Umbilical cord (tissue), 2 donors: ENCODE measurements around the gene LIPE. TPM values are rescaled to one million over a fixed set of nuclear protein-coding genes. Genes with fewer than 3 reads are reported as not detected.

Experiments used
- DNase-seq: peaks from one replicate; pipeline ENCODE4 v3.0.0-alpha.2; 2015; ENCODE audit warnings: low spot score
- total RNA-seq: library from RNA; depleted of rRNA; stranded (reverse); fragments of >200 nt; gene quantifications from one replicate; pipeline ENCODE4 v1.2.3, GENCODE V29; 2014; ENCODE audit warnings: low replicate concordance; ENCODE audit not compliant: insufficient read depth

Gene LIPE
- total RNA-seq, 1 donor from 2014 or later = 6.5 TPM

GRCh38 chr19:42411581-42412178 lies 15.5 kb downstream of the LIPE start:
- DNase-seq = no peak

GRCh38 chr19:42410371-42410770 lies 16.8 kb downstream of the LIPE start:
- DNase-seq = no peak

DNA sequence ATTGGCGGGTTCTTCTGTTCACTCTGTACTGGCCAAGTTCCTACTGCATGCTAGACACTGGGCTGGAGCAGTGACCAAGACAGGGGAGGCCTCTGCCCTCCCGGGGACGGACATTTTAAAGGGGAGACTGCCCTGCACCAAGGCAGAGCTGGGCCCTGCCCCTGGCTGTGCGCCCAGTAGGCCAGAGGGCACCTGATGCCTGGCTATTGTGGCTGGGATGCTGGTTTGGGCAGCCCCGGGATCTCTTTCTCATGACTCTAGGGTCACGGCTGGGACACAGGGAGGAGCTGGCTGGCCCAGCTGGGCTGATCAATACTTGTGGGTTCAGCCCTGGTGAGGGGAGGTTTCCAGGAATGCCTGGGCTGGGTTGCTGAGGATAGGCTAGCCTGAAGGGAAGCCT lies 17.7 kb downstream of the LIPE start:
- no peak for DNase-seq

- no peak for DNase-seq
Observed at GRCh38 chr19:42407816-42408175, 19.4 kb downstream of the LIPE start.

- no peak for DNase-seq
Observed at GRCh38 chr19:42407085-42407815, 19.9 kb downstream of the LIPE start.

DNA sequence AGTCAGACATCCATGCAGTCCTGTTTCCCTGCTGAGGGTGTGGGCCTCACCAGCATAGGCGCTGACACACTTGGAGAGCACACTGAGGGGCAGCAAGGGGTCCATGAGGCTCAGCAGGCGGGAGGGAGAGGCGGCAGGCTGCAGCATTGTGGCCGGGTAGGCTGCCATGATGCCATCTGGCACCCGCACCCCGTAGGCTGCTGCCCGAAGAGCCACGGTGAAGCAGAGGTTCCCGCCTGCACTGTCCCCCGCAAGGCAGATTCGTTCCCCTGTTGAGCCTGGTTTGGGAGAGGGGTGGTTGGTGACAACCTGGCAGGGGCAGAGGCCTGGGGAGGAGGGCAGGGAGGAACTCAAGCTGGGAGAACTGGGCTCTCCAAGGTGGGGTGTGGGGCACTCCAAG lies 21.1 kb downstream of the LIPE start:
- no peak for DNase-seq

DNA sequence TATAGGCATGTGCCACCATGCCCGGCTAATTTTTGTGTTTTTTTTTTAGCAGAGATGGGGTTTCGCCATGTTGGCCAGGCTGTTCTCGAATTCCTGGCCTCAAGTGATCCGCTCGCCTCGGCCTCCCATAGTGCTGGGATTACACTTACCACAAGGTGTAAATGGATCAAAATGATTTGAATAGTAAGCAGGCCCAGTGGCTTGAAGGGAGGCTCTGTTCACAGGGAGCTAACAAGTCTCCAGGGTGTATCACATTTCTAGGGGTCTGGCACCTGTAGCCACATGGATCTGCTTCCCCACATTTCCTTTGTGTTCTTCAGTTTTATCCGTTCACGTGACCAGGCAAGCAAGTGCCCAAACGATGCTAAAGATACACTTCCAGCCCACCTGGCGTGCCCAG lies 23.6 kb downstream of the LIPE start:
- DNase-seq = no peak

DNA sequence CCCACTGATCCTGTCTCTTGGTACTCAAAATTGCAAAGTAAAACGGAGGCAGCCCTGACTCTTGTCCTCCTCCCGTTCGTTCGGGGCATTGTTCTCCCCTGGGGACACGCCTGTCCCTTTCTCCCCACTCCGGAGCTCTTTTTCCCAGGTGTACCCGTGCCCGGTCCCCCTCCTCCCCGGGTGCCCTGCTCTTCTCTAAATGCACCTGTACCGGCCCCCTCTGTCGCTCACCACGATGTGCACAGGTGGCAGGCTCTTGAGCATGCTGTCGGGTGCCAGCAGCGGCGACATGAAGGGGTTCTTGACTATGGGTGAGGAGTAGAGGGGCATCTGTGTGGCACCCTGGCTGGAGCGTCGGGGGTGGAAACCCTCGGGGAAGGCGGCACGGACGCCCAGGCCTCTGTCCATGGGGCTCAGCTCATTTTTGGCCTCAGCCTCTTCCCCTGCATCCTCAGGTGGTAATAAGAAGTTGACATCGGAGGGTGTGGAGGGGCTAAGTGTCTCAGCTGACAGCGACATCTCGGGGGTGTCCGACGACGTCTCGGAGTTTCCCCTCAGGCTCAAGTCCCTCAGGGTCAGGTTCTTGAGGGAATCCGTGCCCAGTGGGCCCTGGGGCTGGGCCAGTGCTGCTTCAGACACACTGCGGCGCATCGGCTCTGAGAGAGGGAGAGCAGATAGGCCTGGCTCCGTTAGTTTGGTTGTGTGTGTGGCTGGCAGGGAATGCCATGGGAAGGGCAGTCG lies 24.6 kb downstream of the LIPE start:
- DNase-seq = no peak

GRCh38 chr19:42401365-42402303 lies 25.6 kb downstream of the LIPE start:
- DNase-seq = peak; percentile 73

- DNase-seq = no peak
Observed at GRCh38 chr19:42400404-42400803, 26.8 kb downstream of the LIPE start.

GRCh38 chr19:42397263-42398166 lies 29.7 kb downstream of the LIPE start:
- no peak for DNase-seq

DNA sequence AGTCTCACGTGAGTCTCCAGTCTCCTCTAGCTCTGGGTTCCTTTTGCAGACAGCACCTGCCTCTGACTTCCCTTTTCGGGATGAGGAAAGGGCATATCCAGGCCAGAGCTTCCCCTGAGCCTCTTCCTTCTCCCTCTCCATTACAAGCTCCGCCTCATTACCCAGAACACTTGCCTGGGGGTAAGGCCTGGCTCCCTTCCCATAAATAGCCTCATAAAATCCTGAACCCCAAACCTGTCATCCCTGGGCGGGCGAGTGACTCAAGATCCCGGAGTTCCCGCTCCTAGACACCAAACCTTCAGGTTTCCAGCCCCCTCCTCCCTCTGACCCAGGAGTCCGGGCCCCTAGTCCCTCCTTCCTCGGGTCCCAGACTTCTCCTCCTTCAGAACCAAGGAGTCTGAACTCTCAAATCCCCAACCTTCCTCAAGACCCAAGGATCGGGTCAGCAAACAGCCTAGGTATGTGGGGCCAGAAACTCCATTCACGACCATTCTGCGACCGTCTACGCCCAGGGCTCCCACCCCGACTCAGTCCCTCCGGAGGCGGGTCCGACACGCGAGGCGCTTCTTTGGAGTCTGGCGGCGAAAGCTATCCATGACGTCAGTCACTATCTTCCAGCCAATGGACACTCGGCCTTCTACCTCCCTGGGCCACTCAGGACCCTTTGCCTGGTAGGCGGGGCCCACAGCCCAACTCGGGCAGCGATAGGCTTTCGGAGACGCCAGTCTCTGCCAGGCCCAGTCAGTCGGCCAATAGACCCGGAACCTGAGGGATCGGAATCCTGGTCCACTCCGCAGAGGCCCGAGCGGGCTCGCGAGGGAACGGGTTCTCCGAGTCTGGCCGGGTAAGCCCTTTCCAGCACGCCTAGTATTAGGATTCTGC lies 30.6 kb downstream of the LIPE start:
- peak; percentile 100 for DNase-seq

GRCh38 chr19:42394751-42395150 lies 32.4 kb downstream of the LIPE start:
- DNase-seq = no peak

- DNase-seq = no peak
Observed at GRCh38 chr19:42392165-42392564, 35.0 kb downstream of the LIPE start.

- no peak for DNase-seq
Observed at GRCh38 chr19:42389899-42390298, 37.3 kb downstream of the LIPE start, which contains the start of gene CNFN. Gene CNFN, minus strand, starts transcription at chr19:42390297. Its CDS starts 1,260 bp downstream, at chr19:42389037.

DNA sequence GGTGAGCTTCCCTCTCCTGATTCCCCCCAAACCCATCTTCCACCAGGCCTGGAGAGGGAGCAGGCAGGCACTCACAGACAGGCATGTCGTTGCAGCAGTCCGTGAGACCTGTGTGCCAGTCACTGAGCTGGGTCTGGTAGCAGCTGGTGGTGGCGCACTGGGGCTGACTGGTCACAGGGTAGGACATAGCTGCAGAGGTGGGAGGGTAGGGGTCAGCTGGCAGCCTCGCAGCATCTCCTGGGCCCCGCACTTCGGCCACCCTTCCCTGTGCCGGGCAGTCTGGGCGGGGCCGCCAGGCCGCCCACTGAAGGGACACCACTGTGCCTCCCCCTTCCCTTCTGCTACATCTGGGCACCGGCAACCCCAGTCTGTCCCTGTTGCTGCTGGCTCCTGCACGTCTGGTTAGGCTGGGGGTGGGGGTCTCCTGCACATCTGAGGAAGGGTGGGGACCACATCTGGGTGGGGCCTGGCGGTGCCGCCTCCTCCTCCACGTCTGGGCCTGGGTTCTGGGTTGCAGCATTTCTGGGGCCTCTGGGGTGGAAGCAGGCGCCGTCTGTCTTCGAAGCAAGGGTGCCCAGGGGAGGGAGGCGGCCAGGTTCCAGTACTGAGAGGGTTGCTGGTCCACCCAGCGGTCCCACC lies 38.2 kb downstream of the LIPE start:
- no peak for DNase-seq

GRCh38 chr19:42386974-42387707 lies 40.0 kb downstream of the LIPE start:
- DNase-seq = peak; percentile 66

DNA sequence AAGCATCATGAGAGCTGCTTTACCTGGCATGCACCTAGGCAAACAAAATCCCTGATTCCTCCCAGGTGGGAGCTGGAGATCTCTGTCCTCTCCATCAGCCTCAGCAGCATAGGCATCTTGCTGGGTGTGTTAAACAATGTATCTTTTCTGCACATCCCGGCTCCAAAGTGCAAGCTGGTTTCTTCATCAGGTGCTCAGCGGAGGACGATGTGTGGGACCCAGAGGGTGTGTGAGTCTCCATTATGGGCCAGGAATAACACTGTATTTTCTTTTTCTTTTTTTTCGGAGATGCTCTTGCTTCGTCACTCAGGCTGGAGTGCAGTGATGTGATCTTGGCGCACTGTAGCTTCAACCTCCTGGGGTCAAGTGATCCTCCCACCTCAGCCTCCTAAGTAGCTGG lies 47.0 kb downstream of the LIPE start:
- DNase-seq = no peak
